HG03520 (cell line): Measurements from ENCODE around the gene SLFN12.
"Not testable (repeated sequence)": the region's sequence is repeated elsewhere in the genome, so short reads cannot be mapped to it uniquely, and the experiment has no call there.

Experiments used
- ATAC-seq: cut with Tn5 transposase; IDR thresholded peaks from one replicate; pipeline ENCODE4 v1.9.1; 2021; ENCODE audit warnings: mild to moderate bottlenecking, moderate library complexity; ENCODE audit not compliant: unreplicated experiment

The SLFN12 gene

GRCh38 chr17:35432176-35433074 lies at the start of gene SLFN12:
TSS of gene SLFN12 (minus strand) at chr17:35432500. CDS start at chr17:35423028, 9,472 bp downstream.
- peak; percentile 70 for ATAC-seq

- ATAC-seq: no peak
Observed at GRCh38 chr17:35479271-35479670, 47.0 kb upstream of the SLFN12 start.

- no peak for ATAC-seq
Observed at GRCh38 chr17:35477248-35477647, 44.9 kb upstream of the SLFN12 start.

GRCh38 chr17:35476283-35476820 lies 44.1 kb upstream of the SLFN12 start:
- no peak for ATAC-seq

- no peak for ATAC-seq
Observed at GRCh38 chr17:35468475-35468874, 36.2 kb upstream of the SLFN12 start.

GRCh38 chr17:35467824-35468223 lies 35.5 kb upstream of the SLFN12 start:
- no peak for ATAC-seq

- peak; percentile 75 for ATAC-seq
Observed at GRCh38 chr17:35460354-35460851, 28.1 kb upstream of the SLFN12 start.

GRCh38 chr17:35454035-35454434 lies 21.7 kb upstream of the SLFN12 start:
- not testable (repeated sequence) for ATAC-seq

GRCh38 chr17:35453171-35453570 lies 20.9 kb upstream of the SLFN12 start:
- no peak for ATAC-seq

GRCh38 chr17:35449371-35449931 lies 17.2 kb upstream of the SLFN12 start:
- no peak for ATAC-seq

- ATAC-seq: no peak
Observed at GRCh38 chr17:35448899-35449227, 16.6 kb upstream of the SLFN12 start.

- peak; percentile 51 for ATAC-seq
Observed at GRCh38 chr17:35448214-35448898, 16.1 kb upstream of the SLFN12 start, which contains the start of gene SLFN13. TSS of gene SLFN13 (minus strand) at chr17:35448766. CDS start at chr17:35445680, 3,086 bp downstream.

- ATAC-seq: no peak
Observed at GRCh38 chr17:35447499-35447898, 15.2 kb upstream of the SLFN12 start.

- ATAC-seq: no peak
Observed at GRCh38 chr17:35438433-35438832, 6.1 kb upstream of the SLFN12 start.

- ATAC-seq: no peak
Observed at GRCh38 chr17:35433075-35433894, 985 bp upstream of the SLFN12 start.

- no peak for ATAC-seq
Observed at GRCh38 chr17:35429702-35430101, 2.6 kb downstream of the SLFN12 start.

GRCh38 chr17:35428229-35428628 lies 4.1 kb downstream of the SLFN12 start:
- ATAC-seq: no peak

GRCh38 chr17:35423761-35424160 lies 8.5 kb downstream of the SLFN12 start:
- no peak for ATAC-seq

- not testable (repeated sequence) for ATAC-seq
Observed at GRCh38 chr17:35421069-35421468, 11.2 kb downstream of the SLFN12 start.

- no peak for ATAC-seq
Observed at GRCh38 chr17:35416659-35417058, 15.6 kb downstream of the SLFN12 start.
